PC-9 (cell line): ENCODE results near the gene ETV3L. TPM values are rescaled to one million over a fixed set of nuclear protein-coding genes. Genes with fewer than 3 reads are reported as not detected.

Experiments
- BruUV-seq: library from RNA; stranded (reverse); fragments of 400-500 nt; replicated peaks from 2 replicates; lab custom pipeline; 2021; lab: Mats Ljungman, UMichigan
- CTCF ChIA-PET: fragments of 300-600 bp; sonication (Branson Sonifier 250); formaldehyde crosslinking; loops from one replicate; lab custom pipeline; 2022; ENCODE audit warnings: antibody characterized with exemption; lab: Charles Lee
- POLR2A ChIA-PET: fragments of 300-600 bp; sonication (Branson Sonifier 250); formaldehyde crosslinking; loops from one replicate; lab custom pipeline; 2022; ENCODE audit warnings: antibody characterized with exemption; ENCODE audit not compliant: unreplicated experiment; lab: Charles Lee
- DNase-seq, 2 experiments: peaks; one replicate each; pipeline versions ENCODE4 v3.0.0 to v3.0.0-alpha.2; 2015 to 2022; ENCODE audit warnings: mixed read lengths in 1 of 2
- H2AFZ ChIP-seq: fragments of 200-600 bp; sonication (generic); 2 replicates; pipeline ENCODE4 v1.8.1; 2017; ENCODE audit warnings: antibody characterized with exemption
- H3F3A ChIP-seq: fragments of 200-600 bp; sonication (generic); 2 replicates; pipeline ENCODE4 v1.8.1; 2017; ENCODE audit warnings: antibody characterized with exemption, mild to moderate bottlenecking, low read depth; ENCODE audit not compliant: insufficient read depth
- H3K27ac ChIP-seq: fragments of 200-600 bp; sonication (generic); 2 replicates; pipeline ENCODE4 v1.6.1; 2016; ENCODE audit warnings: mixed run types
- H3K27me3 ChIP-seq: fragments of 200-600 bp; sonication (generic); 2 replicates; pipeline ENCODE4 v1.6.1; 2016; ENCODE audit warnings: low read depth, mixed run types; ENCODE audit not compliant: insufficient read depth
- H3K36me3 ChIP-seq: fragments of 200-600 bp; sonication (generic); 2 replicates; pipeline ENCODE4 v1.6.1; 2016; ENCODE audit warnings: low read depth, mixed run types
- H3K4me1 ChIP-seq: fragments of 200-600 bp; sonication (generic); replicated peaks from 2 replicates; pipeline ENCODE4 v1.6.1; 2016; ENCODE audit warnings: mixed run types; ENCODE audit not compliant: insufficient read depth
- H3K4me2 ChIP-seq: fragments of 200-600 bp; sonication (generic); 2 replicates; pipeline ENCODE4 v1.6.1; 2017; ENCODE audit warnings: mixed run types
- H3K4me3 ChIP-seq: fragments of 200-600 bp; sonication (generic); 2 replicates; pipeline ENCODE4 v1.6.1; 2016; ENCODE audit warnings: mixed run types
- H3K79me2 ChIP-seq: fragments of 200-600 bp; sonication (generic); 2 replicates; pipeline ENCODE4 v1.6.1; 2017; ENCODE audit warnings: low read depth, mixed run types
- H3K9me2 ChIP-seq: fragments of 200-600 bp; sonication (generic); 2 replicates; pipeline ENCODE4 v1.8.1; 2017; ENCODE audit warnings: mild to moderate bottlenecking; ENCODE audit not compliant: insufficient read depth
- H3K9me3 ChIP-seq: fragments of 200-600 bp; sonication (generic); 2 replicates; pipeline ENCODE4 v1.8.1; 2016; ENCODE audit warnings: low read depth; ENCODE audit not compliant: insufficient read depth
- H4K20me1 ChIP-seq: fragments of 200-600 bp; sonication (generic); 2 replicates; pipeline ENCODE4 v1.8.1; 2017; ENCODE audit not compliant: insufficient read depth
- EZH2 ChIP-seq: fragments of 200-600 bp; sonication (generic); IDR thresholded peaks from 2 replicates; pipeline ENCODE4 v1.8.0; 2017; ENCODE audit warnings: antibody characterized with exemption, low read depth
- intact Hi-C: fragments of 100-400 bp; cut with micrococcal nuclease; formaldehyde crosslinking; loops from one replicate; pipeline ENCODE4 v1.10.0; 2022; ENCODE audit not compliant: unreplicated experiment
- total RNA-seq: library from RNA; stranded (reverse); gene quantifications from 2 replicates; pipeline ENCODE4 v1.2.3, GENCODE V29; 2021
- TF ChIP-seq, protein P1 (sequence below): fragments of 200-600 bp; sonication (generic); conservative IDR thresholded peaks from 2 replicates; pipeline ENCODE4 v1.6.1; 2017; ENCODE audit warnings: mixed run types, antibody characterized with exemption, mild to moderate bottlenecking, moderate library complexity

Gene ETV3L
- total RNA-seq, 1 experiment from 2014 or later = not detected

DNA sequence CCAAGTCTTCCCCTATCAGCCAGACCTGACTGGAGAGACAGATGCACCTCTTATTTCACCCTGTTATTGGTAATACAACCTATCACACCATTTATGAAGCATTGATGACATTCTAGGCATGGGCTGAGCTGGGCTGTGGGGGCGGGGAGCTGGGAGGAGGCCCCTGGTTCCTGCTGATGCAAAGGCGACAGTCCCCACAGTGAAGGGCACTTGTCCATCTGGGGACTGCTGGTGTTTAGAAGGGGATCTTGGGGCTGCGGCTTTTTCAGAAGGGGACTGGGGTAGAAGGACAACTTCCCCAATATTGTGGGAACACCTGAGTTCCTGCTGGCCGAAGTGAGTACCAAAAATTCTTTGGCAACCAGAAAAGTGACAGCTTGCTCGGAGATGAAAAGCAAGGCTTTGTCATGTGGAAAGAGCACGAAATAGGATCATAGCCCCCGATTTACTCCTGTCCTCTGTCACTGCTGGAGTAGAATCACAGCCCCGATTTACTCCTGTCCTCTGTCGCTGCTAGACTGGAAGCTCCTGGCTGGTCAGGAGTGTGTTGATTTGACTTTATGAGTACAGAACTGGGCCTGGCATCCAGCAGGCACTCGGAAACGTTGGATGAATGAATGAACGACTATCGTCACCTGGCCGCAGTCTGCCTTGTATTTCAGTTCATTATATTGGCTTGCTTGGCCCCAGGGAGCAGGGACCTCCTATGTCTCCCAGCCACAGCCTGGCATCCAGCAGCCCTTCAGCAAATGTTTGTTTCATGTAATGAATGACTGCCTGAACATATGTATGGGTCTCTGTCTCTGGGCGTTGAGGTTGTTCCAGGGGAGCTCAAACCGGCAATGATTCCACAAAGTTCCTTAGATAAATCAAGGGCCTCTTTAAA is 16.5 kb upstream of the ETV3L start:
- no peak overlapping the region for H3K27ac ChIP-seq
- H3K27me3 ChIP-seq = no peaks in the 10 kb centered on the region
- intact Hi-C loops = no loop called here
- no peak overlapping the region for H3K4me3 ChIP-seq
- H3K9me2 ChIP-seq = no peaks in the 10 kb centered on the region
- H2AFZ ChIP-seq = no peak overlapping the region
- peaks cover 12% of the 10 kb centered on the region; the same call in 1 of the 2 replicates for H3F3A ChIP-seq
- CTCF ChIA-PET = no interaction called here
- H3K9me3 ChIP-seq = no peaks in the 10 kb centered on the region
- no TSS peak for BruUV-seq
- no peak for DNase-seq
- H4K20me1 ChIP-seq = no peaks in the 10 kb centered on the region
- POLR2A ChIA-PET = no interaction called here
- no peak overlapping the region for H3K4me2 ChIP-seq
- H3K36me3 ChIP-seq = no peaks in the 10 kb centered on the region
- TF ChIP-seq EZH2 = no peak
- TF ChIP-seq, protein P1, sequence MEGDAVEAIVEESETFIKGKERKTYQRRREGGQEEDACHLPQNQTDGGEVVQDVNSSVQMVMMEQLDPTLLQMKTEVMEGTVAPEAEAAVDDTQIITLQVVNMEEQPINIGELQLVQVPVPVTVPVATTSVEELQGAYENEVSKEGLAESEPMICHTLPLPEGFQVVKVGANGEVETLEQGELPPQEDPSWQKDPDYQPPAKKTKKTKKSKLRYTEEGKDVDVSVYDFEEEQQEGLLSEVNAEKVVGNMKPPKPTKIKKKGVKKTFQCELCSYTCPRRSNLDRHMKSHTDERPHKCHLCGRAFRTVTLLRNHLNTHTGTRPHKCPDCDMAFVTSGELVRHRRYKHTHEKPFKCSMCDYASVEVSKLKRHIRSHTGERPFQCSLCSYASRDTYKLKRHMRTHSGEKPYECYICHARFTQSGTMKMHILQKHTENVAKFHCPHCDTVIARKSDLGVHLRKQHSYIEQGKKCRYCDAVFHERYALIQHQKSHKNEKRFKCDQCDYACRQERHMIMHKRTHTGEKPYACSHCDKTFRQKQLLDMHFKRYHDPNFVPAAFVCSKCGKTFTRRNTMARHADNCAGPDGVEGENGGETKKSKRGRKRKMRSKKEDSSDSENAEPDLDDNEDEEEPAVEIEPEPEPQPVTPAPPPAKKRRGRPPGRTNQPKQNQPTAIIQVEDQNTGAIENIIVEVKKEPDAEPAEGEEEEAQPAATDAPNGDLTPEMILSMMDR = no peak
- no peaks in the 10 kb centered on the region for H3K4me1 ChIP-seq
- no peaks in the 10 kb centered on the region for H3K79me2 ChIP-seq

DNA sequence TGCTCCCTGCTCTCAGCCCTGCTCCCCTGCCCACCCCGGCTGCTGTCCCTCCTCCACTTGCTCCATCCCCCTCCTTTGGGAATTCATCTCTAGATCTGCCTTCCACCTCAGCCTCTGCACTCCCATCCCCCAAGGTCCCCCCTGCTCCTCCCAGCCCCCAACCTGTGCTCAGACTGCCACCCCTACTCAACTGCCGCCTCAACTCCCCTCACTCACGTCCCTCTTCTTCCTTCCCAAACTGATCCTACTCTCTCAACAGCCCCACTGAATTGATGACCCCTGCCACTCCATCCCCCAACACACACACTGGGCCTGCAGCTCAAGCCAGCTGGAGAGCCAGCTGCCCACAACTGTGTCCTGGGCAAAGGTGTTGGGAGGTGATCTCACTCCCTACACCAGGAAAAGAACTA is 15.8 kb upstream of the ETV3L start:
- Histone ChIP-seq H3K4me3 (no peak overlapping the region), H3K9me2 (no peaks in the 10 kb centered on the region), H3K79me2 (no peaks in the 10 kb centered on the region), H3K36me3 (no peaks in the 10 kb centered on the region), H3F3A (peaks cover 7% of the 10 kb centered on the region; the same call in 1 of the 2 replicates), H3K27me3 (no peaks in the 10 kb centered on the region), H4K20me1 (no peaks in the 10 kb centered on the region), H3K4me2 (no peak overlapping the region), H2AFZ (no peak overlapping the region), H3K27ac (no peak overlapping the region), H3K9me3 (no peaks in the 10 kb centered on the region), H3K4me1 (no peaks in the 10 kb centered on the region)
- BruUV-seq = no TSS peak
- DNase-seq = no peak
- ChIA-PET CTCF (no interaction called here), POLR2A (no interaction called here)
- no peak for TF ChIP-seq EZH2
- TF ChIP-seq, protein P1 = no peak
- intact Hi-C loops = no loop called here

DNA sequence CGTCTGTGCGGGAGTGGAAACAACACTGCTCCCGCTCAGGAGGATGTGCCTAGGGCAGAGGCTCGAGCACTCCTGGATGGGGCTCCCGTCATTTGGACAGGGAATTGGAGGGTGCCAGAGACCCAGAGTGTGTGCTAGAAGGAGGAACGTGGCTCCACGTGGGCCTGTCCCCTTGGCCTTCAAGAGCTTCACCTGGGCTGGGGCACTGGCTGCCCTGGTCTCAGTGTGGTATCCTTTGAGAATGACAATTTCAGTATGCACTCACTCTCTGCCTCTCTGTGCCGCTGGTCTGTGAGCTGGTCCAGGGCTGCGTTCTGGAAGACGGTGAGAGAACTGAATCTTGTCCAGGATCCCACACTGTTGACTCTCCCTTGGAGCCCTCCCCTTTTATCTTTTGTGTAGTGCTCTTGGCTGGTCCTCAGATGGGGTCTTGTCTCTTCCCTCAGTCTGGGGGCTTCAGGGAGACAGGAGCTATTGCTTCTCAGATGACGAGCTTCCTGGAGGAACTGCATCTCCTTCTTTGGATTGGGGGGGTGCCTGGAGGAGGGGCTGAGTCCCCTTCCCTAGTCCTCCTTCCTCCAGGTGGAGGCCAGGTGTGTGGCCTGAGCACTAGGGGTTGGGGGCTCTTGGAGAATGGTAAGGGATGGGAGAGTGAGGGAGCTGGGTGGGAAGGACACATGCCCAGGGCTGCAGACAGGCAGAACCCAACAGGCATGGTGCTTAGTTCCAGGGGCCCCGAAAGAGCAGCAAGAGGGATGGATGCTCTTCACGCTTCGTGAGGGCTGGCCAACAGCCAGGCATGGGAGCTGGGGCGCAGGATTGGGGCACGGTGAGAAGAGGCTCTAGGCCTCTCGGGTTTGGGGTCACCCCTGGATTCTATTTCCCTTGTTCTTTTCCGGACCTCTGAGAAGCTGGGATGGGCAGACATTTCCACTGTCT is 14.8 kb upstream of the ETV3L start:
- BruUV-seq = no TSS peak

More for the DNA sequence above, 14.8 kb upstream of the ETV3L start:
- Histone ChIP-seq H3F3A (no peaks in the 10 kb centered on the region), H3K4me3 (no peak overlapping the region), H4K20me1 (no peaks in the 10 kb centered on the region), H3K27ac (no peak overlapping the region), H3K9me3 (no peaks in the 10 kb centered on the region), H3K9me2 (no peaks in the 10 kb centered on the region), H3K79me2 (no peaks in the 10 kb centered on the region), H3K27me3 (no peaks in the 10 kb centered on the region), H2AFZ (no peak overlapping the region), H3K4me2 (no peak overlapping the region), H3K36me3 (no peaks in the 10 kb centered on the region), H3K4me1 (no peaks in the 10 kb centered on the region)
- intact Hi-C loops = no loop called here
- POLR2A ChIA-PET = no interaction called here
- CTCF ChIA-PET = no interaction called here
- DNase-seq = no peak
- TF ChIP-seq EZH2 = no peak
- TF ChIP-seq, protein P1 = no peak
